GM21723 (cell line): ENCODE data around the gene SLC19A1.
"Not testable (repeated sequence)": the region's sequence is repeated elsewhere in the genome, so short reads cannot be mapped to it uniquely, and the experiment has no call there.

Source experiments
- ATAC-seq: cut with Tn5 transposase; IDR thresholded peaks from one replicate; pipeline ENCODE4 v1.9.1; 2021; ENCODE audit warnings: mild to moderate bottlenecking, moderate library complexity; ENCODE audit not compliant: unreplicated experiment

Gene SLC19A1

GRCh38 chr21:45535341-45536081, 6.7 kb downstream of the SLC19A1 start:
- ATAC-seq, result no peak

- no peak for ATAC-seq
Observed at GRCh38 chr21:45534636-45535331, 7.5 kb downstream of the SLC19A1 start.

GRCh38 chr21:45533846-45534635, 8.2 kb downstream of the SLC19A1 start:
- no peak for ATAC-seq

- ATAC-seq, result no peak
Observed at GRCh38 chr21:45533361-45533845, 8.8 kb downstream of the SLC19A1 start.

GRCh38 chr21:45532826-45533360, 9.3 kb downstream of the SLC19A1 start:
- no peak for ATAC-seq

GRCh38 chr21:45531393-45532215, 10.6 kb downstream of the SLC19A1 start:
- no peak for ATAC-seq

- ATAC-seq, result not testable (repeated sequence)
Observed at GRCh38 chr21:45531114-45531392, 11.2 kb downstream of the SLC19A1 start.

GRCh38 chr21:45530423-45531113, 11.7 kb downstream of the SLC19A1 start:
- ATAC-seq, result no peak

- ATAC-seq, result no peak
Observed at GRCh38 chr21:45529785-45530422, 12.3 kb downstream of the SLC19A1 start.

GRCh38 chr21:45528981-45529784, 13.1 kb downstream of the SLC19A1 start:
- no peak for ATAC-seq

GRCh38 chr21:45528028-45528705, 14.1 kb downstream of the SLC19A1 start:
- no peak for ATAC-seq

GRCh38 chr21:45527151-45527999, 14.9 kb downstream of the SLC19A1 start:
- not testable (repeated sequence) for ATAC-seq

- no peak for ATAC-seq
Observed at GRCh38 chr21:45525910-45526306, 16.3 kb downstream of the SLC19A1 start.

- no peak for ATAC-seq
Observed at GRCh38 chr21:45525153-45525909, 16.9 kb downstream of the SLC19A1 start.

- ATAC-seq, result no peak
Observed at GRCh38 chr21:45524756-45525152, 17.5 kb downstream of the SLC19A1 start.

GRCh38 chr21:45523411-45524101, 18.7 kb downstream of the SLC19A1 start:
- no peak for ATAC-seq
